HG02943 (cell line): Measurements from ENCODE around the gene PDLIM1.

Experiments used
- ATAC-seq: cut with Tn5 transposase; IDR thresholded peaks from one replicate; pipeline ENCODE4 v1.9.1; 2021; ENCODE audit warnings: mild to moderate bottlenecking, low read depth, moderate library complexity; ENCODE audit not compliant: unreplicated experiment

Gene PDLIM1

DNA sequence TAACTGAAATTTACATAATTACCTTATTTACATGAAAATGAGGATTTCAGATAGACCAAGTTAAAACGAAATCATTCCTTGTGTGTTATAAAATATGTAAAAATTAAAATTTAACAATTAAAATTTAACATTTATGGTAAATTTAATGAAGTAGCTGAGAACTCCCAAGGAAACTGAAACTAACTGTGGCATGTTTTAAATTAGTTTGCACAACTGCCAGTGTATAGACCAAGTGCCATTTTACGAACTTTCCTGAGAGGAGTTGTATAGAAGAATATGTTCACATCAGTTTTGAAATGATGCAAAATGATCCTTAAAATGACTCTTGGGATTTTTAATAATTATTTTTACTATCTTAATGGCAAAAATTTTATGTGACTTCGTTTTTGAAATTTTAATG, 23.6 kb downstream of the PDLIM1 start:
- ATAC-seq = no peak

GRCh38 chr10:95266674-95267095, 24.1 kb downstream of the PDLIM1 start:
- ATAC-seq = no peak

DNA sequence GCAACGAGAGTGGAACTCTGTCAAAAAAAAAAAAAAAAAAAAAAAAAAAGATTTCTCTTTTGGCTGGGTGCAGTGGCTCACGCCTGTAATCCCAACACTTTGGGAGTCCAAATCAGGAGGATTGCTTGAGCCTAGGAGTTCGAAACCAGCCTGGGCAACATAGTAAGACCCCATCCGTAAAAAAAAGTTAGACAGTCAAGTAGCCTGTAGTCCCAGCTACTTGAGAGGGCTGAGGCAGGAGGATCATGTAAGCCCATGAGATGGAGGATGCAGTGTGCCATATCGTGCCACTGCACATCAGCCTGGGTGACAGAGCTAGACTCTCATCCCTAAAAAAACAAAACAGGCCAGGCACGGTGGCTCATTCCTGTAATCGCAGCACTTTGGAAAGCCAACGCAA, 25.2 kb downstream of the PDLIM1 start:
- ATAC-seq = no peak

GRCh38 chr10:95264227-95265051, 26.4 kb downstream of the PDLIM1 start:
- no peak for ATAC-seq

DNA sequence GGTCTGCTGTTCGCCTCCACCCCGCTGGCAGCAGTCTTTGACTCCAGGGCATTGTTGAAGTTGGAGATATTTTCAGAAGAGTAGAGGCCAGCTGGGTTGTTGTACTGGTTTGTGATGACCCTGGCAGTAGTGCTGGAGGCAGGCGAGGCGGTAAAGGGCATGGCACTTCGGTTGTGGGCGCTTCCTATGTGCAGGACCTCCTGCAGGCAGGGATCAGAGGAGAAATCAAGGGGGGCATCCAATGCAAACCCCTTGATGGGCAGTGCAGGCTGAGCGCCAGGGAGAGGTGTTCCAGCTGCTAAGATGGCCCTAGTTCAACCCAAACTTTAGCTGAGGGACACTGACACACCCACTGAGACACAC, 27.0 kb downstream of the PDLIM1 start:
- no peak for ATAC-seq

DNA sequence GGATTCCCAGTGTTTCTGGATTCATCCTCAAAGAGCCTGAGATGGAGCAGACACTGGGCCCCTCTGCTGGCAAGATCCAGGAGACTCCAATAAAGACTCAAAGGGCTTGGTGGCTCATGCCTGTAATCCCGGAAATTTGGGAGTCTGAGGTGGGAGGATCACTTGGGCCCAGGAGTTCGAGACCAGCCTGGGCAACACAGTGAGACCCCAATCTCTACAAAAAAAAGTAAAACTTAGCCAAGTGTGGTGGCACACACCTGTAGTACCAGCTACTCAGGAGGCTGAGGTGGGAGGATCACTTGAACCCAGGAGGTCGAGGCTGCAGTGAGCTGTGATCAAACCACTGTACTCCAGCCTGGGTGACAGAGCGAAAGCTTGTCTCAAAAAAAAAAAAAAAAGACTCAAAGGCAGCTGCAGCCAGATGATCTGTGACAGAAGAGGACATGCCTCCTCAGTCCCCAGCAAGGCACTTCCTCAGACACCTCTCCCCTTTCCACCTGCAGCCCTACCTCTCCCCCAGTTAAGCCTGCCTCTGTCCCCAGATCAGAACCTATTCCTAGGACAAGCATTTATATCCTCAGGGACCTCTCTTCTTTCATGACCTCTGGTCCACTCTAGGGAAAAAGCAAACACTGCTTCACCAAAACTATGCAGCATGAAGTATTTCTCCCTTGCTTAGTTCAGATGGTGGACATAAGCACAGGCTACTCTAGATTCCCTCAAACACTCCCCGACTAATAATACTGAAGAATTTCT, 27.9 kb downstream of the PDLIM1 start:
- ATAC-seq = no peak

GRCh38 chr10:95261926-95262325, 28.9 kb downstream of the PDLIM1 start:
- no peak for ATAC-seq

DNA sequence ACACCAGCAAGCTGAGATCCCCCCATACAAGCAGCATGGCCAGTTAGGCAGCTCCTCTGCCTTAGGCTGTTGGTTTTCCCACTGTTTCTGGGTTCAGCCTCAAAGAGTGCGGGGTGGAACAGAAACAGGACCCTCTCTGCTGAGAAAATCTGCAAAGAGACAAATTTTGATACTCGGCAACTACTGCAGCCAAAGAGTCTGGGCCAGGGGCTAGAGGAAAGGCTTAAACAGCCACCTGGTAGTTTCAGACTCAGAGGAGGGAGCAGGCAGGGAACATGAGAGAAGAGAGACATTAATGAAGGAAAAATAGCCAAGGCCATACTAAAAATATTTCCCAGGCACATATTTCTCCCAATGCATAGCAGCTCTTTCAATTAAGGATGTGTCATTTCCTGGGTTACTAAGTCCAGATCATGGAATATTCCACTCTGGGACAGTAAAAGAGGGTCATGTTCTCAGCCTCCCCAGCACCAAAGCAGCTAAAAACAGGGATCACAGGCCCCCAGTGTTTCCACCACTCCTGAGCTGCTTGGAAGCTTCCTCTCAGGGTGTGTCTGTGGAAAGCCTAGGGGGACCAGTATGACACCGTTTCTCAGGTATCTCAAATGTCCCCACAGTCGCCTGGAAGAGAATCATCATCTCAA, 29.8 kb downstream of the PDLIM1 start:
- ATAC-seq = no peak

DNA sequence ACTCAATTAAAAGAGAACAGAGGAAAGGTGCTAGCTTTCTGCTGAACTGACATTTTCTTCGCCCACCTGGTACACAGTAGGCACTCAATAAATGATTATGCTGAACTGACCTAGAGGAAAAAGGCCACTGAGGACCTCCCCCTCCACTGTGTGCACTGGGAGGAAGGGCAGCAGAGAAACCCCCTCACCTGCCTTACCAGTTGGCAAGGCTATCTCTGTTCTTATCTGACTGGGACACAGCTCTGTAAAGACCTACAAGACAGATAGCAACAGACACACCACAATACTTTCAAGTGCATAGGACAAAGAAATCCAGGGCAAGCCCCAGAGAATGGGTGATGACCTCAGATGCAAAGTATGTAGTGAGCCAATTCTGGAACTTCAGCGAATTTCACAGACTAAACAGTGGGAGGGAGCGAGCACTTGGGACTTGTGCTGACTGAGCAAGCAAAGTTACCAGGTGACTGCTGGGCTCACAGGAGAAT, 30.4 kb downstream of the PDLIM1 start:
- no peak for ATAC-seq

- ATAC-seq = no peak
Measured at GRCh38 chr10:95257849-95258248, 33.0 kb downstream of the PDLIM1 start.

DNA sequence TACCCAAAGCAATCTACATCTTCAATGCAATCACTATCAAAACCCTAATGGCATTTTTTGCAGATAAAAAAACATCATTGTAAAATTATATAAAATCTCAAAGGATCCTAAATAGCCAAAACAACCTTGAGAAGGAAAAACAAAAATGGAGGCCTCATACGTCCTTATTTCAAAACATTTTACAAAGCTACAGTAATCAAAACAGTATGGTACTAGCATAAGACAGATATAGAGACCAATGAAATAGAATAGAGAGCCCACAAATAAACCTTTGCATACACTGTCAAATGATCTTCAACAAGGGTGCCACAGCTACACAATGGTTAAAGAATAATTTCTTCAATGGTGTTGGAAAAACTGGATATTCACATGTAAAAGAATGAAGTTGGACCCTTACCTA, 34.5 kb downstream of the PDLIM1 start:
- ATAC-seq = no peak

GRCh38 chr10:95254629-95255028, 36.2 kb downstream of the PDLIM1 start:
- no peak for ATAC-seq

DNA sequence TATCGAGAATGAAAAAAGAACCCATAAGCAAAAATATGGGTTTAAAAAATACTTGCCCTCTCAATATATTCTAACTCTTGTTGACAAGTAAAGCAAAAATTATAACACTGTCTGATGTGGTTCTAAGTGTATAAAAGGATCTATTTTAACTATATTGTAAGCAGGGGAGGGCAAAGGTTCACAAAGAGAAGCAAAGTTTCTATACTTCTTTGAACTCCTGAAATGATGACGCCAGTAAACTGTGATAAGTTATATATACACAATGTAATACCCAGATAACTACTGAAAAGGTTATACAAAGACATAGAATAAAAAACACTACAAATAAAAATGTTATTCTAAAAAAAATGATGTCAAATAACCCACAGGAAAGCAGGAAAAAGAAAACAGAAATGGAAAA, 37.1 kb downstream of the PDLIM1 start:
- no peak for ATAC-seq

GRCh38 chr10:95253007-95253406, 37.8 kb downstream of the PDLIM1 start:
- no peak for ATAC-seq

DNA sequence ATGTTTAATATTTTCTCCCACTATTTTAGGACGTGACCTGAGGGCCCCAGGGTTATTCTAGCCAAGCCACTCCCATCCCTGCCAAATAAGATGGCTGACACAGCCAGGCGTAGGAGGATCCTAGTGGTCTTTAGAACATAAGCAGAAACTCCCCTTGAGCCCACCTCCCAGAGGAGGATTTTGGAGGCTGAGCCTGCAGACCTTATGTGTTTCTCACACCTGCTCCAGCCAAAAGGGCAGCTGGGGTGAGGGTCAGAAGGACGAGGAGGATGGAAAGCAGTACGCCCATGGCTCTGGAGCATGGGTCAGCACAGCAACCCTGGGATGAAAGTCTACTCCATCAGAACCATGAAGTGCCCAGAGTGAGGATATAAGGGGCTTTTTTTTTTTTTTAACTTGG, 39.9 kb downstream of the PDLIM1 start:
- ATAC-seq = no peak

DNA sequence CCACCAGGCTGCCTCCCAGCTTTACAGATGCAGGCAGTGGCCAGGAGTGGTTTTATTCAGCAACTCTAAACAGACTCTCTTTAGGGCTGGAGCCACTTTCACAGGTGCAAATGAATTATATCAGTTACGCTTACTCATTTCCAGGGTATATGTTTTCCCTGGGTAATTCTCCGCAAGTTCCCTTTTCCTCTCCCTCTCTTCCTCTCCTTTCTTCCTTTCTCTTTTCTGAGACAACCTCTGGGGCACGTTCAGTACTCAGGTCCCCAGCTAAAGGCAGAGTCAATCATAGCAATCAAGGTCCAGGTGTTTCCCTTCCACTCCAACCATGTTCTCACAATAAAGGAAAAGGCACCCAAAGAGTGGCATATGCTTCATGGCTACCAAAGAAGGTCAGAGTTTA, 41.3 kb downstream of the PDLIM1 start:
- ATAC-seq = no peak

DNA sequence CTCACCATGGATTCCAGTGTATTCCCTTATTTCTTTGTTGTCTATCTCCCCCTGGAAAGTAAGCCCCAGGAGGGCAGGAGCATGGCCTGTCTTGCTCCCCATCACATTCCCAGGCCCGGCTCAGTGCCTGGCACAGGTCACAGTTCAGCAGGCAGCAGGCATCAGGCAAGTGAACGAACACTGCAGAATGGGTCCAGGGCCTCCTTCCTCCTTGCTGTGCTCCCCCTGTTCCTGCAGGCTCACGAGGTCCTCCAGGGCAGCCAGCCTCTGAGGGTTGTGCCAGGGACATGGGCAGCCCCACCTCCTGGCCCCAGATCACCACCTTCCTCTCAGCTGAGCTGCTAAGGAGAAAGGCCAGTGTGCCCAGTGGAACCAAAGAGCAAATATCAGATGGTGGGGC, 41.8 kb downstream of the PDLIM1 start:
- no peak for ATAC-seq

- ATAC-seq = no peak
Measured at GRCh38 chr10:95247881-95248583, 42.8 kb downstream of the PDLIM1 start.

GRCh38 chr10:95247200-95247880, 43.5 kb downstream of the PDLIM1 start:
- no peak for ATAC-seq

GRCh38 chr10:95246582-95247051, 44.2 kb downstream of the PDLIM1 start:
- no peak for ATAC-seq
